Measurements from ENCODE around the gene NDUFV1.

GRCh38 chr11:67610302-67610868, 3.6 kb downstream of the NDUFV1 start:
- TF ChIP-seq CTCF (conservative IDR thresholded peaks at IDR 0.05) (no peak), EZH2 (IDR thresholded peaks at IDR 0.05; ENCODE audit: low read depth) (no peak)

Measured in PC-9 (cell line).